Fibroblast of the aortic adventitia (primary cell): ENCODE data around the gene CBX1. TPM values are rescaled to one million over a fixed set of nuclear protein-coding genes. Genes with fewer than 3 reads are reported as not detected.
A peak's percentile ranks its signal among the peaks of the same experiment; 100 is the strongest.

Source experiments
- DNase-seq: peaks from one replicate; pipeline ENCODE4 v3.0.0-alpha.2; 2010; ENCODE audit warnings: low read depth
- H3K4me3 ChIP-seq: 2 replicates; pipeline ENCODE4 v1.5.1; 2011; ENCODE audit warnings: low read depth, mild to moderate bottlenecking, control low read depth, low read length, moderate library complexity
- CTCF ChIP-seq: IDR thresholded peaks from 2 replicates; pipeline ENCODE4 v1.5.1; 2011; ENCODE audit warnings: mild to moderate bottlenecking, low read length, control low read depth, inconsistent platforms; ENCODE audit not compliant: insufficient read depth
- total RNA-seq: library from RNA; depleted of rRNA; stranded (reverse); fragments of >200 nt; gene quantifications from 2 replicates; pipeline ENCODE4 v1.2.3, GENCODE V29; 2012; ENCODE audit warnings: low replicate concordance

The CBX1 gene
- 49.2 and 59.7 TPM in 2 replicates for total RNA-seq

- H3K4me3 ChIP-seq = peak within 1 kb of the TSS; percentile 87
- TF ChIP-seq CTCF = no peak
- DNase-seq = peak; percentile 94
Measured at GRCh38 chr17:48101012-48101720, at the start of gene CBX1. Gene CBX1, minus strand, starts transcription at chr17:48101478. Its CDS starts 24,474 bp downstream, at chr17:48077004.

- DNase-seq = no peak
- no peak overlapping the region for H3K4me3 ChIP-seq
- no peak for TF ChIP-seq CTCF
Measured at GRCh38 chr17:48150597-48151001, 49.3 kb upstream of the CBX1 start.

GRCh38 chr17:48149787-48150463 lies 48.6 kb upstream of the CBX1 start:
- no peak for TF ChIP-seq CTCF
- DNase-seq = no peak
- no peak overlapping the region for H3K4me3 ChIP-seq

DNA sequence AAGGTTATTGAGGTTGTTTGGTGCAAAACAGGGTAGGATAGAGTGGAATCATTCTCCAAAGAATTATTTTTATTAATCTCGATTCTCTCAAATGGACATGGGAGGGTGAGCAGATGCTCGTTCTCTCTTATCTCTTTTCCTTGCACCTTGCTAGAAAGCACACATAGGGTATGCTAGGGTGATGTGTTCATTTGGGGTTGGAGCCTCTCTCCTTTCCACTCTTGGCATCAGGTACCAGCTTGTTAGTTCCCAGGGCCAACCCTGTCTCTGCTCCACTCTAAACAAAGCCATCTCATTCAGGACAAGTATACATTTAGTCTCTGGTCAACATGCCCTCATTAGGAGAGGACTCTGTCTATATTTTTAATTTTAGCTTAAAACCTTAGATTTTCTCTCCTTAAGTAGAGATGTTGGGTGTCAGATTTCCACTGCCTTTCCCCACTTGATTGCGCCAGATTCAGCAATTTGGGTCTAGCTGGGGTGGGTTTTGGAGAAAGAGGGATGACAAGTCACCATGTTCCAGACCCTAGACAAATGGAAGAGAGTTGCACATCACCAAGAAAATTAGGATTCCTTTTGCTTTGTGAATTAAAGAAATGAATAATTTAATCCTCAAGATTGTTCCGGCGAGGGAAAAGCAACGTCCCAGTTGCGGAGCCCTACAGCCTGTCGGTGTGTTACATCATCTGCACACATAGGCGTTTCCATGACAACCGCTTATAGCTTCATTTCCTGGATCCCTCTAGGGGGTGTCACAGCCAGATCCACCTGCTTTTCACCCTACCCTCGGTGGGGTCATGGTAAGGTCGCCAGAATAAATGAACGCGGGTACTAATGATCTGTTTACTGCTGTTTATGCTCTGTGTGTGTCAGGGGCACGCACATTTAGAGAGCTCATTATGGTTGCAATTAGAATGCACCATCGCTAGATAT lies 47.8 kb upstream of the CBX1 start:
- no peak overlapping the region for H3K4me3 ChIP-seq
- DNase-seq = no peak
- TF ChIP-seq CTCF = no peak

DNA sequence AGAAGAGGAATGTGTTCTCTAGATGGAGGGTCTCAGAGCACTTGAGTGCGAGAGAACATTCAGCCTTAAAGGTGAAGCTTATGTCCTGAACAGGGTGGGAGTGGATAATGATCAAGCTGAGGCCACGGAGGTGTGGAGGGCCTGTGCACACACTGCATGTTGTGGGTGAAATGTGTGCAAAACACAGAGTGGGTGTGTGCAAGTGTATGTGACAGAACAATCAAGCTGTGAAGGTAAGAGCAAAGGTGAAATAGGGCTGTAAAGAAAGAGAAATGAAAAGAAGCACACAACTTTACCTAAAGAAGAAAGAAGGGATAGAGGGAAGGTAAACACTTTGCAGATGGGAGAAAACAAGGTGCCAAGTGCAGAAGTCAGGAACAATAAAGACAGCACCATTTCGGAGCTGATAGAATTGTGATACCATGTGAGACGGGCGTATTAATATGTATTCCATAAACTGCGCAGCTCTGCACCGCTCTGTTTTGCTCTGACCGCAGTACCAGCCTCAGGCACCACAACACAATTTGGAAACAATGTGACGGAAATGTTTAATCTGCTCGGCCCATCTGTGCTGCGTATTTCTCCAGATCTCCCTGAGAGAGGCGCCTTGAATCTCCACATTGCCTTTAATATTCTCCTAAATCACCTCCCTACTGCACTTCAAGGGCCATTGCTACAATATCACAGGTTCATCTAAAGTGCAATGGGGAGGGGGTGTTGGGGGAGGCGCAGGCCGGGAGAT lies 46.9 kb upstream of the CBX1 start:
- no peak overlapping the region for H3K4me3 ChIP-seq
- DNase-seq = no peak
- no peak for TF ChIP-seq CTCF
